ENCODE data around the gene ANGPTL5.
"Not testable (repeated sequence)": the region's sequence is repeated elsewhere in the genome, so short reads cannot be mapped to it uniquely, and the experiment has no call there.

Gene ANGPTL5

GRCh38 chr11:101916422-101916821 lies at the start of gene ANGPTL5:
ANGPTL5 (minus strand) TSS chr11:101916522; CDS start chr11:101907909, 8,613 bp downstream.
- DNase-seq = no peak

- not testable (repeated sequence) for DNase-seq
These were observed 47.9 kb upstream of the ANGPTL5 start for GRCh38 chr11:101964200-101964599.

GRCh38 chr11:101960231-101960630 lies 43.9 kb upstream of the ANGPTL5 start:
- no peak for DNase-seq

GRCh38 chr11:101955701-101956100 lies 39.4 kb upstream of the ANGPTL5 start:
- no peak for DNase-seq

GRCh38 chr11:101955278-101955677 lies 39.0 kb upstream of the ANGPTL5 start:
- DNase-seq = no peak

- DNase-seq = no peak
These were observed 33.4 kb upstream of the ANGPTL5 start for GRCh38 chr11:101949680-101950220.

- DNase-seq = no peak
These were observed 29.1 kb upstream of the ANGPTL5 start for GRCh38 chr11:101945448-101945847.

GRCh38 chr11:101944923-101945322 lies 28.6 kb upstream of the ANGPTL5 start:
- DNase-seq = no peak

GRCh38 chr11:101940901-101941520 lies 24.7 kb upstream of the ANGPTL5 start:
- no peak for DNase-seq

GRCh38 chr11:101931692-101932091 lies 15.4 kb upstream of the ANGPTL5 start:
- DNase-seq = no peak

GRCh38 chr11:101929294-101929915 lies 13.1 kb upstream of the ANGPTL5 start:
- no peak for DNase-seq

- no peak for DNase-seq
These were observed 7.2 kb upstream of the ANGPTL5 start for GRCh38 chr11:101923554-101923953.

- DNase-seq = no peak
These were observed 4.7 kb upstream of the ANGPTL5 start for GRCh38 chr11:101920992-101921391.

GRCh38 chr11:101917226-101917625 lies 904 bp upstream of the ANGPTL5 start:
- DNase-seq = no peak

GRCh38 chr11:101915791-101916291 lies 481 bp downstream of the ANGPTL5 start:
- no peak for DNase-seq

- DNase-seq = no peak
These were observed 1.4 kb downstream of the ANGPTL5 start, which contains the start of gene CEP126 for GRCh38 chr11:101914738-101915426. CEP126 (plus strand) TSS chr11:101915010; CDS start chr11:101915285, 275 bp downstream.

- DNase-seq = no peak
These were observed 2.0 kb downstream of the ANGPTL5 start for GRCh38 chr11:101914341-101914737.

- DNase-seq = no peak
These were observed 2.7 kb downstream of the ANGPTL5 start for GRCh38 chr11:101913656-101914055.

- no peak for DNase-seq
These were observed 3.5 kb downstream of the ANGPTL5 start for GRCh38 chr11:101912823-101913284.

- no peak for DNase-seq
These were observed 7.2 kb downstream of the ANGPTL5 start for GRCh38 chr11:101909087-101909486.

GRCh38 chr11:101907815-101908214 lies 8.5 kb downstream of the ANGPTL5 start:
- no peak for DNase-seq

GRCh38 chr11:101894505-101894904 lies 21.8 kb downstream of the ANGPTL5 start:
- no peak for DNase-seq

GRCh38 chr11:101889767-101890166 lies 26.6 kb downstream of the ANGPTL5 start:
- no peak for DNase-seq

Data from cortex of kidney (tissue), 1 donor.